HUES48 (cell line): ENCODE data around the gene ZNF33B.
A peak's percentile ranks its signal among the peaks of the same experiment; 100 is the strongest.
"Not testable (repeated sequence)": the region's sequence is repeated elsewhere in the genome, so short reads cannot be mapped to it uniquely, and the experiment has no call there.

ENCODE experiments used
- H3K27ac ChIP-seq: one replicate; pipeline ENCODE4 v1.7.0; 2013; ENCODE audit warnings: low read depth, low read length, inconsistent platforms
- H3K27me3 ChIP-seq: 2 replicates; pipeline ENCODE4 v1.6.1; 2013; ENCODE audit warnings: mild to moderate bottlenecking, low read length; ENCODE audit not compliant: control insufficient read depth, insufficient read depth
- H3K36me3 ChIP-seq: 2 replicates; pipeline ENCODE4 v1.6.1; 2013; ENCODE audit warnings: low read length; ENCODE audit not compliant: control insufficient read depth, insufficient read depth
- H3K4me1 ChIP-seq: 2 replicates; pipeline ENCODE4 v1.6.1; 2013; ENCODE audit warnings: mild to moderate bottlenecking, low read length; ENCODE audit not compliant: control insufficient read depth, insufficient read depth
- H3K4me3 ChIP-seq: 2 replicates; pipeline ENCODE4 v1.5.1; 2013; ENCODE audit warnings: mild to moderate bottlenecking, low read depth, low read length
- H3K9ac ChIP-seq: 2 replicates; pipeline ENCODE4 v1.6.1; 2013; ENCODE audit warnings: mild to moderate bottlenecking, low read depth, low read length, moderate library complexity
- H3K9me3 ChIP-seq: 2 replicates; pipeline ENCODE4 v1.6.1; 2013; ENCODE audit warnings: low read length; ENCODE audit not compliant: control insufficient read depth, insufficient read depth

The ZNF33B gene

GRCh38 chr10:42553576-42553975, 84.8 kb downstream of the ZNF33B start:
- not testable (repeated sequence) for H3K27me3 ChIP-seq, H3K36me3 ChIP-seq, H3K27ac ChIP-seq, H3K9ac ChIP-seq, H3K4me1 ChIP-seq
- H3K4me3 ChIP-seq, result peak overlapping the region; percentile 90; the same call in 1 of the 2 replicates
- H3K9me3 ChIP-seq, result peaks cover 16% of the 10 kb centered on the region

GRCh38 chr10:42553064-42553407, 85.3 kb downstream of the ZNF33B start:
- Histone ChIP-seq H3K27me3 (no peaks in the 10 kb centered on the region), H3K36me3 (no peaks in the 10 kb centered on the region), H3K9ac (no peak overlapping the region), H3K27ac (no peak overlapping the region), H3K9me3 (peaks cover 12% of the 10 kb centered on the region), H3K4me3 (peak overlapping the region; percentile 90), H3K4me1 (peaks cover 3% of the 10 kb centered on the region; the same call in 1 of the 2 replicates)

GRCh38 chr10:42552188-42553063, 85.9 kb downstream of the ZNF33B start:
- Histone ChIP-seq H3K4me3 (peak overlapping the region; percentile 90), H3K9ac (peak overlapping the region; percentile 39), H3K27ac (no peak overlapping the region), H3K9me3 (peaks cover 8% of the 10 kb centered on the region), H3K4me1 (peaks cover 3% of the 10 kb centered on the region; the same call in 1 of the 2 replicates), H3K36me3 (no peaks in the 10 kb centered on the region), H3K27me3 (no peaks in the 10 kb centered on the region)

GRCh38 chr10:42551582-42552187, 86.7 kb downstream of the ZNF33B start:
- H3K27ac ChIP-seq, result no peak overlapping the region
- peak overlapping the region; percentile 90 for H3K4me3 ChIP-seq

GRCh38 chr10:42549851-42550250, 88.5 kb downstream of the ZNF33B start:
- H3K9ac ChIP-seq, result no peak overlapping the region
- H3K9me3 ChIP-seq, result peaks cover 2% of the 10 kb centered on the region; the same call in 1 of the 2 replicates
- no peak overlapping the region for H3K4me3 ChIP-seq
- no peaks in the 10 kb centered on the region for H3K27me3 ChIP-seq
- no peaks in the 10 kb centered on the region for H3K36me3 ChIP-seq
- peaks cover 3% of the 10 kb centered on the region; the same call in 1 of the 2 replicates for H3K4me1 ChIP-seq
- H3K27ac ChIP-seq, result no peak overlapping the region

More at GRCh38 chr10:42551582-42552187, 86.7 kb downstream of the ZNF33B start:
- Histone ChIP-seq H3K9me3 (peaks cover 7% of the 10 kb centered on the region; the same call in 1 of the 2 replicates), H3K9ac (peak overlapping the region; percentile 39; the same call in 1 of the 2 replicates), H3K4me1 (peaks cover 3% of the 10 kb centered on the region; the same call in 1 of the 2 replicates), H3K36me3 (no peaks in the 10 kb centered on the region), H3K27me3 (no peaks in the 10 kb centered on the region)

- Histone ChIP-seq H3K36me3 (no peaks in the 10 kb centered on the region), H3K9ac (no peak overlapping the region), H3K4me3 (no peak overlapping the region), H3K4me1 (peaks cover 3% of the 10 kb centered on the region; the same call in 1 of the 2 replicates), H3K27me3 (no peaks in the 10 kb centered on the region), H3K27ac (no peak overlapping the region), H3K9me3 (peaks cover 13% of the 10 kb centered on the region)
These were observed 90.1 kb downstream of the ZNF33B start for GRCh38 chr10:42548254-42548653.

- H3K4me3 ChIP-seq, result no peak overlapping the region
- H3K4me1 ChIP-seq, result no peaks in the 10 kb centered on the region
- H3K36me3 ChIP-seq, result no peaks in the 10 kb centered on the region
- no peak overlapping the region for H3K27ac ChIP-seq
- H3K9me3 ChIP-seq, result peaks cover 45% of the 10 kb centered on the region
- no peaks in the 10 kb centered on the region for H3K27me3 ChIP-seq
- no peak overlapping the region for H3K9ac ChIP-seq
These were observed 93.4 kb downstream of the ZNF33B start for GRCh38 chr10:42544945-42545344.

GRCh38 chr10:42543840-42544372, 94.5 kb downstream of the ZNF33B start:
- Histone ChIP-seq H3K4me3 (no peak overlapping the region), H3K4me1 (no peaks in the 10 kb centered on the region), H3K36me3 (no peaks in the 10 kb centered on the region), H3K9ac (no peak overlapping the region), H3K27ac (no peak overlapping the region), H3K27me3 (no peaks in the 10 kb centered on the region), H3K9me3 (peaks cover 55% of the 10 kb centered on the region)
